Endometrium (tissue), 2 donors: ENCODE data around the gene ADAMTS9.

ENCODE experiments used
- FAIRE-seq: peaks from 2 replicates; lab custom pipeline; 2012; peaks lifted over from hg19 to GRCh38; lab: Jason Lieb, UNC
- donor health status: control.
- donor health status: control.

ADAMTS9 gene

GRCh38 chr3:64539451-64540196, 148.2 kb downstream of the ADAMTS9 start:
- FAIRE-seq = no peak

GRCh38 chr3:64536166-64536565, 151.6 kb downstream of the ADAMTS9 start:
- FAIRE-seq = no peak

DNA sequence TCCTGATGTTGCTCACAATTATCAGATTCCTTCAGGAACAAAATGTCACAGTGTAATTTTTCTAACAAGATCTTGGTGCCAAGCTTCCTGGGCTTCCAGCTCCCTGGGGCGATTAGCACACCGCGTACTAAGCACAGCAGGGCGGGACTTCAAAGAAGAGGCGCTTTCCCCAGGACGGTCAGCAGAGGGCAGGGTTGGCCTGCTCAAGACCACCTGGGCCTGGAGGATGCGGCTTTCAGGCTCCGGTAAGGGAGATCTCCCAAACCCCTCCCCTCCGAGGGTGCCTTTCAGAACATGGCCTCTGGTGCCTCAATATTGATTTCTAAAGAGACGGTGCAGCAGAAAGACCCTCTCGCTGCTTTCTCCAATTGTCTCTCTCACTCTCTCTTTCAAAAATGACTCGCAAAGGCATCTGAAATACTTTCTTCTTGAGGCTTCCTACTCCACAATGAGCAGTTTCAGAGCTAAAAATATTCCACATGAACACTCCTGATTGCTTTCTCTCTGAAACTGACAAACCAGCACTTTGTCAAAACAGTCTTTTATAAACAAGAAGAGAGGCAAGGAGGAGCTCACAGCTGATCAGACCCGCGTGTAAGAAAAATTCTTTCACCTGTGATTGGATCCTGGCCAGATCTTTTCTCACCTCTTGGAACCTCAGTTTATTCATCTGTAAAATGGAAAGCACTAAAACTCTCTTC, 154.0 kb downstream of the ADAMTS9 start:
- no peak for FAIRE-seq

DNA sequence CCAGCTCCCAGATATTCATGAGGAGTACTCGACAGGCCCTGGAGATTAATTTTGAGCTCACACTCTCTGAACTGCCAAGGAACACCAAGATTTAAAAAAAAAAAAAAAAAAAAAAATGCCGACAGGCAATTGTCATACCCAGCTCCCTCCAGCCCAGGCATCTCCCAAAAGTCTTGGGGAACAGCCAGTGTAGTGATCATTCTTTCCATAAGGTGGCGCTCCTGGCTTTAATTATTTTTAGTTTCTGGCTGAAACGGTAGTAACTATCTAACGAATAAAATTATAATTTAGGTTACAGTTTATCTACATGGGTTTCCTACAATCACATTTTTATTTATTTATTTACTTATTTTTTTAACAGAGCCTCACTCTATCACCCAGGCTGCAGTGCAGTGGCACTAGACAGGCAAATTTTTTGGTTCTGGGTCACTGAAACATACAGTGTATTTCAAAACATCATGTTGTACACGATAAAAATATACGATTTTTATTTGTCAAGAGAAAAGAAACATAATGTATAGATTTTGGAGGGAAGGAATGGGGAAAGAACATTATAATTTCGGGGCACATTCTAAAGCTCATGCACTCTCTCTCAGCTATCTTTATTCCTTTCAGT, 157.3 kb downstream of the ADAMTS9 start:
- peak; percentile 94 for FAIRE-seq

DNA sequence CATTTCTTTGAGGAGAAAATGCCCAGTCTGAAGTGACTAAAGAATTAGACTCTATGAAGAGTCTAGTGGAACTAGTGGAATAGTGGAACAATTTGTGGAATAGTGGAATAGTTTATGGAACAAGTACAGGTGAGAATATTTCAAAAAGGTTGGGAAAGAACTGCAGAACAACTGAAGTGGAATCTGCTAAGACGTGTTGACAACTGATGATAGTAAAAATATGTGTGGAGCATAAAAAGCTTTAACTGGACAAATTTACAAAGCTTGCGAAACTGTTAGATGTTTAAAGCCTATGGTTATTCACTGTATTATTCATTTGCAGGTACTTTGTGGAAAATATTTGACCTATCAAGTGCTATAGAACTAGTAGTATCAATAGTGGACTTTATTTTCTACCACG, 164.5 kb downstream of the ADAMTS9 start:
- no peak for FAIRE-seq

DNA sequence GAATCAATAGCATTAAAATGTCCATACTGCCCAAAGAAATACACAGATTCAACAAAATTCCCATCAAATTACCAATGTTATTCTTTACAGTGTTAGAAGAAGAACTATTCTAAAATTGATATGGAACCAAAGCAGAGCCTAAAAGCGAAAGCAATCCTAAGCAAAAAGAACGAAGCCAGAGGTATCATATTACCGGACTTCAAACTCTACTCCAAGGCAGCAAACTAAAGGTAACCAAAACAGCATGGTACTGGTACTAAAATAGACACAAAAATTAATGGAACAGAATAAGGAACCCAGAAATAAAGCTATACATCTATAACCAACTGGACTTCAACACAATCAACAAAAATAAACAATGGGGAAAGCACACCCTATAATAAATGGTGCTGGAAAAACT, 167.5 kb downstream of the ADAMTS9 start:
- FAIRE-seq = no peak

DNA sequence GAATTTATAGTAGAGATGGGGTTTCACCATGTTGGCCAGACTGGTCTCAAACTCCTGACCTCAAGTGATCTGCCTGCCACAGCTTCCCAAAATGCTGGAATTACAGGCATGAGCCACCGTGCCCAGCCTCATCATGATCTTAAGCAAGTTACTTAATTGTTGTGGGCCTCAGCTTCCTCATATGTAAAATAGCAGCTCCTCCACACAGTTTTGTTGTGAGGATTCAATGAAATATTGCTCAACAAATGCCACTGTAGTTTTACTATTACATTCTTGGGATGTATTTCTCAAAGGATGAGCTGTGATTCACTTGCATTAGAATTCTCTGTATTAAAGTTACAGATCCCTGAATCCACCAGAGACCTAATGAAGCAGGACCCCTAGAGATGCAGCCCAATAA, 168.8 kb downstream of the ADAMTS9 start:
- no peak for FAIRE-seq

GRCh38 chr3:64518496-64518895, 169.3 kb downstream of the ADAMTS9 start:
- FAIRE-seq = no peak

- FAIRE-seq = no peak
Measured at GRCh38 chr3:64514889-64515288, 172.9 kb downstream of the ADAMTS9 start.

DNA sequence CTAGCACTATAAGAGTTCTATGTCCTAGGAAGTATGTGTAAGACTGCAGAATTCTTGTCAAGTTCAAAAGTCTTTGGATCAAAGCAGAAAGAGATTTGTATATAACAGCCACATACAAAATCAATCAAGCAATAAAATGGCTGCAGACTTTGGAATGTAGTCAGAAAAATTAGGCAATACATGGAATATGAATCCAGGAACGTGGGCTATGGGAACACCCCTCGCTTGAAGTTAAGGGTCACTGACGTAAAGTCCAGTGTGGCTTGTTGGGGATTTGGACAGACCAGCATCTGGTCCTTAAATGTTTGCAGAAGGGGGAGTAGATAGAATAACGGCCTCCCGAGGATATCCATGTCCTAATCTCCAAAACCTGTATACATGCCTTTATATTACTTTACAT, 178.6 kb downstream of the ADAMTS9 start:
- no peak for FAIRE-seq

DNA sequence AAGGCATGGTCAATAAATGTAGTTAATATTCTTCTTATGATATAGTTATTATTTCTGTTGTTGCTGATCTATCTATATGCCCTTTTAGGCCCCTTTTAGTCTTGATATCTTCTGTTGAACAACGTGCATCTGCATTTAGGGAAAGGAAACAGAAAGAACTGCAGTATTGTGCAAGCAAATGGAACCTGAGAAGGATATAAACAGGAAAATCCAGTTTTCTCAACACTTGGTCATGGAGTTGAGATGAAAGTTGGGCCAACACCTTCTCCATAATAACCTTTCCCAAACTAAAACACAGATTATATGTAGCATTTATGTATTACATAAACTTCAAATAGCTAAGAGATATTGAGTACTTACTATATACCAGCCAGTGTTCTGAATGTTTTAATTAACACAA, 179.7 kb downstream of the ADAMTS9 start:
- FAIRE-seq = no peak

GRCh38 chr3:64506255-64506654, 181.5 kb downstream of the ADAMTS9 start:
- no peak for FAIRE-seq

GRCh38 chr3:64505419-64505818, 182.4 kb downstream of the ADAMTS9 start:
- no peak for FAIRE-seq

- FAIRE-seq = no peak
Measured at GRCh38 chr3:64502284-64502683, 185.5 kb downstream of the ADAMTS9 start.

GRCh38 chr3:64501298-64501906, 186.4 kb downstream of the ADAMTS9 start:
- no peak for FAIRE-seq

- FAIRE-seq = no peak
Measured at GRCh38 chr3:64496786-64497490, 190.9 kb downstream of the ADAMTS9 start.

- no peak for FAIRE-seq
Measured at GRCh38 chr3:64495781-64496334, 191.9 kb downstream of the ADAMTS9 start.

DNA sequence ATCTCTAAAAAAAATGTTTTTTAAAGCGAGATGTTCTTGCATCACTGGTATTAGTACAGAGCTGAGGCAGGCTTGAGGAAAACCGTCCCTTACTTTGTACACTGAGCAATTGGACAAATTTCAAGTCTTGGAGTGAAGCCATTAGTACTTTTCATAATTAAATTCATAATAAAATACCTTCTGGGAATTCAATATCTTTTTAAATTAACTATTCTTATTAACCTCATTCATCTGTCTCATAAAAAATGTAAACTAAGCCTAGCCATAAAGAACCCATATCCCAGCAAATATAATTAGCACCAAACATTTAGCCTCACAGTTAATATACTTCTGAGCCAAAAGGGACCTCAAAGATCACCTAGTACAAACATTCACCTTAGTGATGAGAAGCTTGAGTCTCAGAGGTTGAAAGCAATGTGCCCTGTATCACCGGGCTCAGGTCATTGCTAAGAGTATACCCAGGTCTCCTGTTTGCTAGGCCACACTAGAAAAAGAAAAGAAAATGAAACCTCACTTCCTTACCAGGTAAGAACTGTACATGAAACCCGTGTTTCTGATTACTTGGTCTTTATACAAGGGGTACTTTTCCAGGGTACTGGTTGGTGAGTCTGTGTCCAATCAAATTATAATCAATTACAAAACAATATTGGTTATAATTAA, 192.5 kb downstream of the ADAMTS9 start:
- no peak for FAIRE-seq

DNA sequence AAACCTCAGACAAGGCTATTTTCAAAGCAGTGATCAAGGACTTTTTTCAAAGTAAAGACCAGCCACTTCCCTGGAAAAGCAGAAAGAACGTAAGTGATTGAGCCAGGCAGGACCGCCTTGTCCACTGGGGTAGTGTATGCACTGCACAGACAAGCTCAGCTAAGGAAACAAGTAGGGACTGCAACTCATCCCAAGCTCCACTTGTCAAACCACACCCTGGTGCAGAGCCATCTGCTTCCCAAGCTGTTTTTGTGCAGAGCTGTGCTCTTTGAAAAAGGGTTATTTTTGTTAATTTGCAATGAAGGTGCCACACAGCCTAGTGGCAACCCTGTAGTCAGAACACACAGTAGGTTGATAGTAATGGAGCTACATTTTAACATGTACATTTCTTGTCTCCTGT, 193.3 kb downstream of the ADAMTS9 start:
- FAIRE-seq = no peak

DNA sequence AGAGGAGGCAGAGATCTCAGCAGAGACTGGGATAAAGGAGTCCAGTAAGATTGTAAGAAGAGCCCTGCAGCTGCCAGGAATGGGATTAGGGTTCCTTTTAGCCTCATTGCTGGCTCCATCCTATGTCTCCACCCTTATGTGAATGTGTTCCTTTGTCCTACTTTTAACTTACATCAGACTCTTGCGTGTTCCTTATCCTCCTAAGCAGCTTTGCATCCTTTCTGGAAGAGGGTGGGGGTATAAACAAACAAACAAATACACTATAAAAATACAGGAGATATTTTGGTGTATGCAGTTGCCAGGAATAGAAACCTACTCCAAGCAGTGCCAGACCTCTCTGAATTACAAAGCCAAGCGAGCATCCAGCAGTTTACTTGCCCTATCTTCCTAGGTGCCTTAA, 194.7 kb downstream of the ADAMTS9 start:
- no peak for FAIRE-seq

DNA sequence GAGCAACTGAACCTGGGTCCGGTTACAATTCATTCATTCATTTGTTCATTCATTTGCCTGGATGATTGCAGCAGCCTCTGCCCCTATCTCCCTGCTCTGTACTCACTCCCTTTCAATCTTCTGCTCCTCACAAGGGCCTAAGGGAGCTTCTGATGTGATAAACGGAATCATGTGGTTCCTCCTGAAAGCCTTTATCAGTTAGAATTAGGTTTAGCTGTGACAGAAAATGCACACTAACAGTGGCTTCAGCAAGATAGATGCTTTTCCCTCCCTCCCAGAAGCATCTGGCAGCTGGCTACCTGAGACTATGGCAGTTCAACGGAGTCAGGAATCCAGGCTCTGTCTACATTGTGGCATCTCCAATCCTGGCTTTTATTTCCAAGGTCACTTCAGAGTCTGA, 196.0 kb downstream of the ADAMTS9 start:
- FAIRE-seq = no peak
